Measurements from ENCODE around the gene STAC3.

DNA sequence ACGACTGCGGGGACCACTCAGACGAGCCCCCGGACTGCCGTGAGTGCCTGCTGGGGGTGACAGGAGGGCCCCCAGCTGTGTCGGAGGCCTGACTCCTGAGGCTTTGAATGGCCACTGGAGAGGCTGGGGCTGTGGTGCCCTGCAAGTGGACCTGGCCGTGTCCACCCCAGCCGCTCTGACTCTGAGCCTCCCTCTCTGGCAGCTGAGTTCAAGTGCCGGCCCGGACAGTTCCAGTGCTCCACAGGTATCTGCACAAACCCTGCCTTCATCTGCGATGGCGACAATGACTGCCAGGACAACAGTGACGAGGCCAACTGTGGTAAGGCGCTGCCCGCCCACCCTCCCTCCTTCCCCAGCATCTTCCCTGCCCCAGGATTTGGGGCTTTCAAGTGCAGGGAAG, 50.5 kb downstream of the STAC3 start:
- TF ChIP-seq YY1 (IDR thresholded peaks at IDR 0.05; ENCODE audit: insufficient read depth, insufficient read length) (no peak), SUZ12 (IDR thresholded peaks at IDR 0.05; ENCODE audit: extremely low read depth, insufficient read depth, insufficient read length) (no peak)

Measured in NT2/D1 (cell line).